ENCODE measurements around the gene CCNL2.

Gene CCNL2

DNA sequence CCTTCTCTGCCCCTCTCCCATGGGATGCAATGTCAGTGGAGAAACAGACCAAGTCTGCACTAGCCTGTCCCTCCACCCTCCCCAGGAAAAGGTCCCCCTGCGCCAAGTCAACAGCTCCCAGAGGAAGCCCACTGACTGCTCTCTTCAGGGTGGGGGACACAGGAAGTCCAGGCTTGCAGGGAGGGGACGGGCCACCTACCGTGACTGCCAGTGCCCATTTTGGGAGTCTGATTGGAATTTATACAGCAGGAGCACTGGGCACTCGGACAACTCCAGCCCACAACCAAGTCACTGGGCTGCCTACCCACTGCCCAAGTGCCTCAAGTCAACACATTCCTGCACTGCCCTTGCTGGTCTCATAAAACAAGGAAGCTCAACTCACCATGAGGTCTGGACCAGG is 6.1 kb downstream of the CCNL2 start:
- no peak for DNase-seq
- Histone ChIP-seq H3K9me3 (replicated peaks; ENCODE audit: insufficient read depth, low read length) (no peaks in the 10 kb centered on the region), H3K27ac (ENCODE audit: low read length) (no peak overlapping the region), H2AFZ (ENCODE audit: low read length) (no peak overlapping the region), H3K27me3 (replicated peaks; ENCODE audit: insufficient read depth, low read length) (no peaks in the 10 kb centered on the region), H4K20me1 (ENCODE audit: insufficient read depth, low read length) (no peaks in the 10 kb centered on the region), H3K9ac (ENCODE audit: low read length) (no peak overlapping the region), H3K36me3 (replicated peaks; ENCODE audit: insufficient read depth, low read length) (peaks cover 30% of the 10 kb centered on the region), H3K79me2 (ENCODE audit: low read length) (peaks cover 59% of the 10 kb centered on the region), H3K4me2 (ENCODE audit: low read depth, low read length) (no peak overlapping the region), H3K9me2 (replicated peaks; ENCODE audit: insufficient read depth, low read length) (no peaks in the 10 kb centered on the region), H3K4me1 (ENCODE audit: low read length) (peaks cover 4% of the 10 kb centered on the region), H3F3A (ENCODE audit: insufficient read depth, low read length) (no peaks in the 10 kb centered on the region), H3K4me3 (ENCODE audit: low read length) (no peak overlapping the region)
- TF ChIP-seq EZH2 (optimal IDR thresholded peaks at IDR 0.05; ENCODE audit: low read depth, low read length) (no peak), EZH2phosphoT487 (IDR thresholded peaks at IDR 0.05; ENCODE audit: low read length) (no peak)
- TF ChIP-seq, protein P1, sequence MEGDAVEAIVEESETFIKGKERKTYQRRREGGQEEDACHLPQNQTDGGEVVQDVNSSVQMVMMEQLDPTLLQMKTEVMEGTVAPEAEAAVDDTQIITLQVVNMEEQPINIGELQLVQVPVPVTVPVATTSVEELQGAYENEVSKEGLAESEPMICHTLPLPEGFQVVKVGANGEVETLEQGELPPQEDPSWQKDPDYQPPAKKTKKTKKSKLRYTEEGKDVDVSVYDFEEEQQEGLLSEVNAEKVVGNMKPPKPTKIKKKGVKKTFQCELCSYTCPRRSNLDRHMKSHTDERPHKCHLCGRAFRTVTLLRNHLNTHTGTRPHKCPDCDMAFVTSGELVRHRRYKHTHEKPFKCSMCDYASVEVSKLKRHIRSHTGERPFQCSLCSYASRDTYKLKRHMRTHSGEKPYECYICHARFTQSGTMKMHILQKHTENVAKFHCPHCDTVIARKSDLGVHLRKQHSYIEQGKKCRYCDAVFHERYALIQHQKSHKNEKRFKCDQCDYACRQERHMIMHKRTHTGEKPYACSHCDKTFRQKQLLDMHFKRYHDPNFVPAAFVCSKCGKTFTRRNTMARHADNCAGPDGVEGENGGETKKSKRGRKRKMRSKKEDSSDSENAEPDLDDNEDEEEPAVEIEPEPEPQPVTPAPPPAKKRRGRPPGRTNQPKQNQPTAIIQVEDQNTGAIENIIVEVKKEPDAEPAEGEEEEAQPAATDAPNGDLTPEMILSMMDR (IDR thresholded peaks at IDR 0.05; ENCODE audit: low read length): no peak

DNA sequence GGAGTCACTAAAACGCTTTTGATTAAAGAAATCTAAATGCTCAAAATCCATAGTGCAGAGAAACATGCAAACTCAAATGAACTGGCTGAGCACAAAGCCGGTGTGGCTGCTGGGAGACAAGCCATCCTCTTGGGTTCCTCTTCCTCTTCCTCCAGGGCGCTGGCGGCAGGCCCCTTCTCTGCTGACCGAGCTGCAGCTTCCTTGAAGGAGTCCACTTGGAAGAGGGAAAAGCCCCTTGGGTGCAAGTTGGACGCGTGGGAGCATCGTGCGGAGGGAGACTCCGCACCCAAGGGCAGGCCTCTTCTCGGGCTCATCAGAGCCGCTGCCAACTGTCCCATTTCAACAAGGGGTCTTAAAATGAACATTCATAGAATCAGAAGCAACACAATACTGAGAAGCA is 7.9 kb downstream of the CCNL2 start:
- Histone ChIP-seq H4K20me1 (ENCODE audit: insufficient read depth, low read length) (no peaks in the 10 kb centered on the region), H3K79me2 (ENCODE audit: low read length) (peaks cover 53% of the 10 kb centered on the region), H3K4me2 (ENCODE audit: low read depth, low read length) (no peak overlapping the region), H3K9me3 (replicated peaks; ENCODE audit: insufficient read depth, low read length) (no peaks in the 10 kb centered on the region), H3K36me3 (replicated peaks; ENCODE audit: insufficient read depth, low read length) (peaks cover 39% of the 10 kb centered on the region), H3K27ac (ENCODE audit: low read length) (no peak overlapping the region), H2AFZ (ENCODE audit: low read length) (no peak overlapping the region), H3K4me3 (ENCODE audit: low read length) (no peak overlapping the region), H3K27me3 (replicated peaks; ENCODE audit: insufficient read depth, low read length) (no peaks in the 10 kb centered on the region), H3K9me2 (replicated peaks; ENCODE audit: insufficient read depth, low read length) (no peaks in the 10 kb centered on the region), H3K9ac (ENCODE audit: low read length) (no peak overlapping the region), H3K4me1 (ENCODE audit: low read length) (no peaks in the 10 kb centered on the region), H3F3A (ENCODE audit: insufficient read depth, low read length) (no peaks in the 10 kb centered on the region)
- no peak for DNase-seq
- TF ChIP-seq EZH2phosphoT487 (IDR thresholded peaks at IDR 0.05; ENCODE audit: low read length): no peak
- TF ChIP-seq EZH2 (optimal IDR thresholded peaks at IDR 0.05; ENCODE audit: low read depth, low read length): no peak
- TF ChIP-seq, protein P1 (IDR thresholded peaks at IDR 0.05; ENCODE audit: low read length): no peak

DNA sequence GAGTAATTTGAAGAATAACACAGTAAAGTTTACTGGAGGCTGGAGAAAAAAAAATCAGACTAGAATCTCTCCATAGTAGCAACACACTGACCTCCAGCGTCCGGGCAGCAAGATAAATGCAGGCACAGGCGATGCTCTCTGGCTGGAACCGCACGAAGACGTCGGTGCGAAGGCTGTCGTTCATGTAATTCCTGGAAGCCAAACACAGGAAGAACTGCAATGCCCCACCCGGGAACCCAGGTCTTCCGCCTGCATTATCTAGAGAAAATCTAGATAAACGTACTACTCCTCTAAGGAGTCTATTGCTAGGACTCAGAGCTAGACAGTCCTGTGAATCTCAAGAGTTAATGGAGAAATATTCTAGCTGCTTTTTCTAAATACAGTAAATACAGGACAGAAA is 8.5 kb downstream of the CCNL2 start:
- Histone ChIP-seq H3K9ac (ENCODE audit: low read length) (no peak overlapping the region), H3K4me1 (ENCODE audit: low read length) (no peaks in the 10 kb centered on the region), H3K79me2 (ENCODE audit: low read length) (peaks cover 48% of the 10 kb centered on the region), H3K27ac (ENCODE audit: low read length) (no peak overlapping the region), H4K20me1 (ENCODE audit: insufficient read depth, low read length) (no peaks in the 10 kb centered on the region), H3F3A (ENCODE audit: insufficient read depth, low read length) (no peaks in the 10 kb centered on the region), H3K27me3 (replicated peaks; ENCODE audit: insufficient read depth, low read length) (no peaks in the 10 kb centered on the region), H3K36me3 (replicated peaks; ENCODE audit: insufficient read depth, low read length) (peaks cover 42% of the 10 kb centered on the region), H3K4me2 (ENCODE audit: low read depth, low read length) (no peak overlapping the region), H2AFZ (ENCODE audit: low read length) (no peak overlapping the region), H3K9me2 (replicated peaks; ENCODE audit: insufficient read depth, low read length) (no peaks in the 10 kb centered on the region), H3K4me3 (ENCODE audit: low read length) (no peak overlapping the region), H3K9me3 (replicated peaks; ENCODE audit: insufficient read depth, low read length) (no peaks in the 10 kb centered on the region)
- no peak for DNase-seq
- TF ChIP-seq EZH2 (optimal IDR thresholded peaks at IDR 0.05; ENCODE audit: low read depth, low read length): no peak
- TF ChIP-seq, protein P1 (IDR thresholded peaks at IDR 0.05; ENCODE audit: low read length): no peak
